GM19239 (cell line): ENCODE measurements around the gene OR2T3.
"Not testable (repeated sequence)": the region's sequence is repeated elsewhere in the genome, so short reads cannot be mapped to it uniquely, and the experiment has no call there.

Source experiments
- DNase-seq: peaks from one replicate; pipeline ENCODE4 v3.0.0; 2011; ENCODE audit warnings: low spot score; ENCODE audit not compliant: insufficient read length
- FAIRE-seq: peaks from 2 replicates; lab custom pipeline; 2011; peaks lifted over from hg19 to GRCh38; lab: Jason Lieb, UNC

The OR2T3 gene, protein sequence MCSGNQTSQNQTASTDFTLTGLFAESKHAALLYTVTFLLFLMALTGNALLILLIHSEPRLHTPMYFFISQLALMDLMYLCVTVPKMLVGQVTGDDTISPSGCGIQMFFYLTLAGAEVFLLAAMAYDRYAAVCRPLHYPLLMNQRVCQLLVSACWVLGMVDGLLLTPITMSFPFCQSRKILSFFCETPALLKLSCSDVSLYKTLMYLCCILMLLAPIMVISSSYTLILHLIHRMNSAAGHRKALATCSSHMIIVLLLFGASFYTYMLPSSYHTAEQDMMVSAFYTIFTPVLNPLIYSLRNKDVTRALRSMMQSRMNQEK

GRCh38 chr1:248473051-248473450, at the start of gene OR2T3:
Gene OR2T3, plus strand, starts transcription at chr1:248473351. Its CDS starts 0 bp downstream, at chr1:248473351.
- not testable (repeated sequence) for FAIRE-seq, DNase-seq

DNA sequence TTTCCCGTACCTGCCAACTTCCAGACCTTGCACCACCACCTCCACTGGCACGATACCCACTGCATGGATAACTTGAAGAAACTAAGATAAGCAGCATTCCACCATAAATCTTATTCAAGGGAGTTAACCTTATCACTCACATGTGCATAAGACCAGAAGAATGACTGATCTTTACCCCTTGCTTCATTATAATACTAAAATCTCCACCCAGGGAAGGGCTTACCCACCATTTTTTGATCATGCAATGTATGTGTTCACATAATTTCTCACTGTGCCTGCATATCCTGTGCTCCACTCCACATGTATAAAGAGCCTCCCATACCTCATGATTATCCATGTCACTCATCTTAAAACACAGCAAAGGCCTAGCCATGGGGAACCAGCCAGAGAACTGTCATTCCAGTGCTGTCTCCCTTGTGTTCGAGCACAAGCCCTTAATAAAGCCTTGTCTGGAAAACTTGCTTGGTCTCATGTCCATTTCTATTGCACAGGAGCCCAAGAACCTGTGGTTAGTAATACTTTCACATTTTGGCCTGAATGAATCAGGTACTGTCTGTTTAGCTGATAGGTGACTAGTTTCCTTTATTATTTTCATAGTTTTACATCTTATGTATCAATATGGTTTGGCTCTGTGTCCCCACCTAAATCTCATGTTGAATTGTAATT, 45.5 kb upstream of the OR2T3 start:
- DNase-seq, FAIRE-seq: not testable (repeated sequence)

- peak; percentile 100 for FAIRE-seq
- not testable (repeated sequence) for DNase-seq
Observed at GRCh38 chr1:248428192-248428533, 45.0 kb upstream of the OR2T3 start.

- not testable (repeated sequence) for FAIRE-seq, DNase-seq
Observed at GRCh38 chr1:248431683-248432082, 41.5 kb upstream of the OR2T3 start.

DNA sequence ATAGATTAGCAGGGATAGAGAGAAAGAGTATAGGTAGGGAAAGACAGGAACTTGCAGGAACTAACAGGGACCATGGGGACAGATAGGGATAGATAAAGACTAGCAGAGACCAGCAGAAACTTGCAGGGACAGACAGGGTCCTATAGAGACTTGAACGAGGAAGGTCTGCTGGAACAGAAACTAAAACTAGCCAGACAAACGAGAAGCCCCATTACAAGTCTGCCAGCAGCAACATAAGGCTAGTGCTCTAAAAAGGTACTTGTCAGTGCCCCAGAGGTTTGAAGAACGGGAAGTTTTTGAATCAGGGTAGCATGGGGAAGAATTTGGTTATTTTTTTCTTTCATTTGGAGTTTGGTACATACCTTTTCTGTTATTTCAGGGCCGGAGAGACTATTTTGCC, 41.0 kb upstream of the OR2T3 start:
- not testable (repeated sequence) for FAIRE-seq, DNase-seq

- not testable (repeated sequence) for FAIRE-seq
Observed at GRCh38 chr1:248433811-248434415, 39.2 kb upstream of the OR2T3 start.

GRCh38 chr1:248434913-248435312, 38.2 kb upstream of the OR2T3 start:
- DNase-seq: not testable (repeated sequence)
- peak; percentile 61 for FAIRE-seq

More at GRCh38 chr1:248433811-248434415, 39.2 kb upstream of the OR2T3 start:
- DNase-seq: not testable (repeated sequence)

DNA sequence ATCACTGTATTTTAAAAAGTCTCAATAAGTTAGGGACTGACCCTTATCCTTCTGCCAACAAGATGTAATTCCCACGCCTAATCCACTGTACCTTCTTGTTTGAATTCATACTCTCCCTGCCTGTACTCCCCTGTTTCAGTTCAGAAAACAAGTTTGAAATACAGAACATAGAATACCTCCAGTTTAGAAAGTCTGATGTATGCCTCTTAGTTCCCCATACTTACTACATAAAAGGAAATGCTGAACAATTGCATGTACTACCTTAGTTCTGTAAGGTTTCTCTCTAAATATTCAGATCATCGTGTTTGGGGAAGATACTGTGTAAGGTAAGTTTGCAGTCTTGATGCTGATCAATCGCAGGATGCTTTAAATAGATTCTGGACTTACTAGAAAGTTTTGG, 36.8 kb upstream of the OR2T3 start:
- not testable (repeated sequence) for DNase-seq
- FAIRE-seq: peak; percentile 78

DNA sequence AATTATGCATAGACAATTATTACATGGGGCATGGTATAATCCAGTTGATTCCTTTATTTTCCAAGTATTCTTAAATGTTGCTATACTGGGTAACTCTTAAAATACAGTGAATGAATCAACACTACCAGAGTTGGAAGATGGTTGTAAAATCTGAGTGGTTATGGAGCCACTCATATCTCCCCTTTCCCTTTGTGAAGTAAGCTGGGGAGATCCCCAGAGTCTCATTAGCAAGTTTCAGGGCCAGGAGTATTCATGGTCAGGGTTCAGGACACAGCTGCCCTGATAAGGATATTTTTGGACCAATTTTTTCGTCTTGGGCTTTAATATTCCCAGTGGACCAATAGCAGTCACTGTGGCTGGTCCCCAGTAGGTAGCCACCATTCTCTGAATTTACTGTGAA, 34.5 kb upstream of the OR2T3 start:
- not testable (repeated sequence) for FAIRE-seq

GRCh38 chr1:248439283-248439682, 33.9 kb upstream of the OR2T3 start:
- not testable (repeated sequence) for DNase-seq, FAIRE-seq

More for the DNA sequence above, 34.5 kb upstream of the OR2T3 start:
- DNase-seq: not testable (repeated sequence)

DNA sequence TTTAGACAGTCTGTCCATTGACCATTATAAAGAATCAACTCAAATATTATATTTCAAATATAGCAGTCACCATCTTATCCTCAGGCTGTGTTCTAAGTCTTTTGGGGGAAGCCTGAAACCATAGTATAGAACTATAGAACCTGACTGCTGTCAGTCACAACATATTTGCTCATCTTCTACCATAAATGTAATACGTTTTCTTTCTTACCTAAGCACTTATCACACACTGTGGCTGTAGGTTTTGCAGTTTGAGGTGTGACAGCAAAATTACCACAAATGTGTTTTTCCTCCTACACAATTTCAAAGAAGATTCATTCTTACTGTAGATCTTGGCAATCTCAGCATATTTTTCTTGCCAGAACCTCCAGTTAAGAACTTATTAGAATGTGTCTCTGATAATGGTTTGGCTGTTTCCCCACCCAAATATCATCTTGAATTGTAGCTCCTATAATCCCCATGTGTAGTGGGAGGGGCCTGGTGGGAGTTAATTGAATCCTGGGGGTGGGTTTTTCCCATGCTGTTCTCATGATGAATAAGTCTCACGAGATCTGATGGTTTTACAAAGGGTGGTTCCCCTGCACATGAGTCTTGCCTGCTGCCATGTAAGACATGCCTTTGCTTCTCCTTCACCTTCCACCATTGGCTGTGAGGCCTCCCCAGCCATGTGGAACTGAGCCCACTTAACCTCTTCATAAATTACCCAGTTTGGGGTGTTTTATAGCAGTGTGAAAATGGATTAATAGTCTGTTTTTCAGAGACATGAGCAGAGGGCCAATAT, 30.5 kb upstream of the OR2T3 start:
- not testable (repeated sequence) for DNase-seq
- FAIRE-seq: peak; percentile 52

GRCh38 chr1:248444603-248445002, 28.5 kb upstream of the OR2T3 start:
- peak; percentile 14 for FAIRE-seq
- DNase-seq: not testable (repeated sequence)

DNA sequence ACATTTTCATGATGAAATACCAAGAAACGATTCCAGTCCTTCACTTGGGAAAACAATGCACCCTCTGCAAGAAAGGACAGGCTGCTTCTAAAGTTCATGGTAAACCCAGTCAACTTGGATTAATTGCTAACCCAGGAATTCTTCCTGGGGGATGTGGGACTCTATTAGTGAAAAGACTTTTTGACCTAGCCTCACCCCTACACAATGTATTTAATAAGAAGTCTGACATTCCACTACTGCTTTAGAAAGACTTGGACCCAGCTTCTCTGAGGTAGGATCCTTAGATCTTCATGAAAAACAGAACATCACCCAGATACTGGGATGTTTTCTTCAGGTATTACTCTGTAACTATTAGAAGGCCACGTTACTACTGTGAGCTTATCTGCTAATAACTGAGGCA, 27.8 kb upstream of the OR2T3 start, which contains the start of gene OR2T2:
Gene OR2T2 (plus strand): TSS at position 239 of the 400 bp plus-strand sequence. CDS start 7,161 bp downstream, outside the sequence.
- FAIRE-seq: peak; percentile 49
- DNase-seq: not testable (repeated sequence)

- peak; percentile 100 for FAIRE-seq
Observed at GRCh38 chr1:248448409-248449074, 24.6 kb upstream of the OR2T3 start.

GRCh38 chr1:248449821-248450465, 23.2 kb upstream of the OR2T3 start:
- DNase-seq, FAIRE-seq: not testable (repeated sequence)

More at GRCh38 chr1:248448409-248449074, 24.6 kb upstream of the OR2T3 start:
- not testable (repeated sequence) for DNase-seq

DNA sequence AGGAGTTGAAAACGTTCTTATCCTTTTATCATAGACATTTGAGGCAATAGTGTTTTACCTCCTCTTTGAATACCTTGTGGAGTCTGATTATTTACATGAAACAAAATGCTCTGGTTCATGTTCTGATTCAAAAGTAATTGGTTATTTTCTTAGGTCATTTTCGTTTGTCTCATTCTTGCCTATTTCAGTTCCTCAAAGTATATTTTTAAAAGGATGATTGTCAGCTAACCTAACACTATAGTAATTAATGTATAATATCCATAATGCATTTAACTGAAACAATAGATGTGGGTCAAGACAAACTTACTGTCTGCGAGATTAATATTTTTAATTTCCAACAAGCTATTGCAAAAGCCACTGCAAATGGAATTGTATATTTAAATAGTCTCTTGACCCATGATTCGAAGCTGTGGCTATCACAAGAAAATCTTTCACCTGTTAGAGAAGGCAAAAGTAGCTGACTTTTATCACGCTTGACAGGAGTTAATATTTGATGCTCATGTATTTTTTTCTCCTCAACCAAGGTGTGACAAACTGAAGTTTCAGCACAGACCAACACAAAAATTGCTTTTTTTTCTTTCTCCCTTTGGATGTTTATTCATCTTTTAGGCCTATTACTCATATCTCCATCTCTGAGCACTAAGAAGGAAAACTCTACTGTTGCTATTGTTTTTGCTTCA, 22.5 kb upstream of the OR2T3 start:
- DNase-seq: not testable (repeated sequence)
- peak; percentile 98 for FAIRE-seq

GRCh38 chr1:248453619-248454018, 19.5 kb upstream of the OR2T3 start:
- DNase-seq, FAIRE-seq: not testable (repeated sequence)

DNA sequence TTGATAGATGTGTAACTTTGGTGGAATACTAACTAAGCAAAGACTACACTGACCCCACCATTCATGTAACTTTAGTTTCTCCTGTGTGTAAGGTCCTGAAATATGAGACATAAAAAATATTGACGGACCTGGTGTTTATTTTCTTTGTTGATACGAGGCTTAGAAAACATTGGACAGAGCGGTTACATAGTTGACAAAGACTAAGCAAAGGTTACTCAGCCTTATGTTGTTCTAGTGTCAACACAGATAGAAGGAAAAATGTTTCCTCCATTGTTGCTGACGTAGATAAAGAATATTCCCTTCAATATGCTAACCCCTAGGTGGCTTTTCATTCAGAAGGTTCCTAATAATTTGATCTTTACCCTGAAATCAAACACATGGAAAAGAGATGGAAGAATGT, 18.1 kb upstream of the OR2T3 start:
- not testable (repeated sequence) for DNase-seq
- FAIRE-seq: peak; percentile 45
